K562 (cell line): ENCODE data around the gene HEATR3.

Experiments
- BMI1 ChIP-seq: fragments of 150-350 bp; IDR thresholded peaks from 2 replicates; pipeline ENCODE4 v1.6.1; 2014; ENCODE audit warnings: low read length
- TF ChIP-seq, protein P1 (sequence below), 3 experiments: IDR thresholded peaks in 2 of 3; conservative IDR thresholded peaks in 1 of 3; 2 replicates each; pipeline ENCODE4 v1.5.1; 2011 to 2012; ENCODE audit warnings: low read length in 3 of 3, mild to moderate bottlenecking in 3 of 3, control low read depth in 2 of 3, improper control_type of control experiment in 1 of 3, inconsistent platforms in 1 of 3, low read depth in 1 of 3, mixed read lengths in 1 of 3, moderate library complexity in 1 of 3; ENCODE audit not compliant: insufficient read depth in 2 of 3
- TF ChIP-seq, protein P2 (sequence below): sonication (generic); formaldehyde crosslinking; IDR thresholded peaks from 2 replicates; pipeline ENCODE4 v1.8.0; 2022; ENCODE audit warnings: mild to moderate bottlenecking, low read depth, missing genetic modification reagents

DNA sequence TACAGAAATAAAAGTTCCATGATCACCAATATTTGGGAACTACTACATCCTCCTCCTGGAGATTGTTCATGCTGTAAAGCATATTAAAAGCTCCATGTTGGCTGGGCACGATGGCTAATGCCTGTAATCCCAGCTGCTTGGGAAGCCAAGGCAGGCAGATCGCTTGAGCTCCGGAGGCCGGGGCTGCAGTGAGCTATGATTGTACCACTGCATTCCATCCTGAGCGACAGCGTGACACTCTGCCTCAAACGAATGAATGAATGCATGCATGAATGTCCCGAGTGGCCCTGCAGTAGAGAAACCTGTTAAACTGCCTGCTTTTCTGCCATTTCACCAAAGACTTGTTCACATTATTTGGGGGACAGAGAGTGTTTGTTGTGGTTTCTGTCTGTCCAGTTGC, 25.8 kb upstream of the HEATR3 start:
- no peak for TF ChIP-seq BMI1
- TF ChIP-seq, protein P1, sequence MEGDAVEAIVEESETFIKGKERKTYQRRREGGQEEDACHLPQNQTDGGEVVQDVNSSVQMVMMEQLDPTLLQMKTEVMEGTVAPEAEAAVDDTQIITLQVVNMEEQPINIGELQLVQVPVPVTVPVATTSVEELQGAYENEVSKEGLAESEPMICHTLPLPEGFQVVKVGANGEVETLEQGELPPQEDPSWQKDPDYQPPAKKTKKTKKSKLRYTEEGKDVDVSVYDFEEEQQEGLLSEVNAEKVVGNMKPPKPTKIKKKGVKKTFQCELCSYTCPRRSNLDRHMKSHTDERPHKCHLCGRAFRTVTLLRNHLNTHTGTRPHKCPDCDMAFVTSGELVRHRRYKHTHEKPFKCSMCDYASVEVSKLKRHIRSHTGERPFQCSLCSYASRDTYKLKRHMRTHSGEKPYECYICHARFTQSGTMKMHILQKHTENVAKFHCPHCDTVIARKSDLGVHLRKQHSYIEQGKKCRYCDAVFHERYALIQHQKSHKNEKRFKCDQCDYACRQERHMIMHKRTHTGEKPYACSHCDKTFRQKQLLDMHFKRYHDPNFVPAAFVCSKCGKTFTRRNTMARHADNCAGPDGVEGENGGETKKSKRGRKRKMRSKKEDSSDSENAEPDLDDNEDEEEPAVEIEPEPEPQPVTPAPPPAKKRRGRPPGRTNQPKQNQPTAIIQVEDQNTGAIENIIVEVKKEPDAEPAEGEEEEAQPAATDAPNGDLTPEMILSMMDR (IDR thresholded peaks at IDR 0.05 in 2 of 3, conservative IDR thresholded peaks at IDR 0.05 in 1 of 3; ENCODE audit: insufficient read depth in 2 of 3, low read depth in 1 of 3, low read length in 3 of 3): no peak
- TF ChIP-seq, protein P2, sequence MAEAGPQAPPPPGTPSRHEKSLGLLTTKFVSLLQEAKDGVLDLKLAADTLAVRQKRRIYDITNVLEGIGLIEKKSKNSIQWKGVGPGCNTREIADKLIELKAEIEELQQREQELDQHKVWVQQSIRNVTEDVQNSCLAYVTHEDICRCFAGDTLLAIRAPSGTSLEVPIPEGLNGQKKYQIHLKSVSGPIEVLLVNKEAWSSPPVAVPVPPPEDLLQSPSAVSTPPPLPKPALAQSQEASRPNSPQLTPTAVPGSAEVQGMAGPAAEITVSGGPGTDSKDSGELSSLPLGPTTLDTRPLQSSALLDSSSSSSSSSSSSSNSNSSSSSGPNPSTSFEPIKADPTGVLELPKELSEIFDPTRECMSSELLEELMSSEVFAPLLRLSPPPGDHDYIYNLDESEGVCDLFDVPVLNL: no peak
